HG02870 (cell line): ENCODE results near the gene RAPGEF2.
A peak's percentile ranks its signal among the peaks of the same experiment; 100 is the strongest.
"Not testable (repeated sequence)": the region's sequence is repeated elsewhere in the genome, so short reads cannot be mapped to it uniquely, and the experiment has no call there.

ENCODE experiments used
- ATAC-seq: cut with Tn5 transposase; IDR thresholded peaks from one replicate; pipeline ENCODE4 v1.9.1; 2021; ENCODE audit warnings: mild to moderate bottlenecking, moderate library complexity; ENCODE audit not compliant: unreplicated experiment

RAPGEF2 gene, protein sequence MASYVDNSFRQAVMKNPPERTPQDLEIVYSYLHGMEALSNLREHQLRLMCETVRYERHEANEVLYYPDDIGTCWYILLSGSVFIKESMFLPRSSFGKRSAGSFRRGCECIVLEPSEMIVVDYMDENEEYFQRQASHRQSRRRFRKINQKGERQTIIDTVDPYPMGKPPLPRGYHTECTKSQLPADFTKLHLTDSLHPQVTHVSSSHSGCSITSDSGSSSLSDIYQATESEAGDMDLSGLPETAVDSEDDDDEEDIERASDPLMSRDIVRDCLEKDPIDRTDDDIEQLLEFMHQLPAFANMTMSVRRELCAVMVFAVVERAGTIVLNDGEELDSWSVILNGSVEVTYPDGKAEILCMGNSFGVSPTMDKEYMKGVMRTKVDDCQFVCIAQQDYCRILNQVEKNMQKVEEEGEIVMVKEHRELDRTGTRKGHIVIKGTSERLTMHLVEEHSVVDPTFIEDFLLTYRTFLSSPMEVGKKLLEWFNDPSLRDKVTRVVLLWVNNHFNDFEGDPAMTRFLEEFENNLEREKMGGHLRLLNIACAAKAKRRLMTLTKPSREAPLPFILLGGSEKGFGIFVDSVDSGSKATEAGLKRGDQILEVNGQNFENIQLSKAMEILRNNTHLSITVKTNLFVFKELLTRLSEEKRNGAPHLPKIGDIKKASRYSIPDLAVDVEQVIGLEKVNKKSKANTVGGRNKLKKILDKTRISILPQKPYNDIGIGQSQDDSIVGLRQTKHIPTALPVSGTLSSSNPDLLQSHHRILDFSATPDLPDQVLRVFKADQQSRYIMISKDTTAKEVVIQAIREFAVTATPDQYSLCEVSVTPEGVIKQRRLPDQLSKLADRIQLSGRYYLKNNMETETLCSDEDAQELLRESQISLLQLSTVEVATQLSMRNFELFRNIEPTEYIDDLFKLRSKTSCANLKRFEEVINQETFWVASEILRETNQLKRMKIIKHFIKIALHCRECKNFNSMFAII (N-terminal part only)

GRCh38 chr4:159102622-159103383, at the start of gene RAPGEF2:
TSS of gene RAPGEF2 (plus strand) at chr4:159103079. CDS start at chr4:159104163, 1,084 bp downstream.
- ATAC-seq = peak; percentile 77

GRCh38 chr4:159055833-159056232, 47.0 kb upstream of the RAPGEF2 start:
- no peak for ATAC-seq

GRCh38 chr4:159060161-159060560, 42.7 kb upstream of the RAPGEF2 start:
- no peak for ATAC-seq

- no peak for ATAC-seq
Observed at GRCh38 chr4:159062381-159062780, 40.5 kb upstream of the RAPGEF2 start.

DNA sequence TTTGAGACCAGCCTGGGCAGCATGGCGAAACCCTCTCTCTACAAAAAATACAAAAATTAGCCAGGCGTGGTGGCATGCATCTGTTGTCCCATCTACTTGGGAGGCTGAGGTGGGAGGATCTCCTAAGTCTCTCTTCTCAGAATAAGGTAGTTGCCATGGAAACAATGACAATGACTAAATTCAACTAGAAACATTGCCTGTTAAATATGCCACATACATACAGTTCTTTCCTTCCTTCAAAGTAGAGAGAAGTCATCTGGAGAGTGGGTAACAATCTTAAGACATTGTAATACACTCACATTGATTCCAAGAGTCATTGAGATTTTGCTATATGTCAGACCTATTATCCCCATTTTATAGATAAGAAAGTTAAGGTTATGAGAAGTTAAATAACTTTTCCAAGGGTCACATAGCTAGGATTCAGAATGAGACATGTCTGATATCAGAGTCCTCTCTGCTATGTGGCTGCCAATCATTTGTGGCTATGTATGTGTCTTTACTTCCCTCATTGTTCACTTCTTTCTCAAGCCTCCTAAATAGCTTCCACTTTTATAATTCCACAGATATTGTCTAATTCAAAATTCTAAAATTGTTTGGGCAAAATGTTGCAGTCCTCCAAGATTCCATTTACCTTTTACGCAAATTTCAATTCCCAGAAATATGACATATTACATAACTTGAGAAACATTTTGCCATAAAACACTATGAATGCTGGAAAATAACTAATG, 37.2 kb upstream of the RAPGEF2 start:
- ATAC-seq = no peak

DNA sequence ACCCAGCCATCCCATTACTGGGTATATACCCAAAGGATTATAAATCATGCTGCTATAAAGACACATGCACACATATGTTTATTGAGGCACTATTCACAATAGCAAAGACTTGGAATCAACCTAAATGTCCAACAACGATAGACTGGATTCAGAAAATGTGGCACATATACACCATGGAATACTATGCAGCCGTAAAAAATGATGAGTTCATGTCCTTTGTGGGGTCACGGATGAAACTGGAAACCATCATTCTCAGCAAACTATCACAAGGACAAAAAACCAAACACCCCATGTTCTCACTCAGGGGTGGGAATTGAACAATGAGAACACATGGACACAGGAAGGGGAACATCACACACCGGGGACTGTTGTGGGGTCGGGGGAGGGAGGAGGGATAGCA, 34.7 kb upstream of the RAPGEF2 start:
- ATAC-seq = not testable (repeated sequence)

DNA sequence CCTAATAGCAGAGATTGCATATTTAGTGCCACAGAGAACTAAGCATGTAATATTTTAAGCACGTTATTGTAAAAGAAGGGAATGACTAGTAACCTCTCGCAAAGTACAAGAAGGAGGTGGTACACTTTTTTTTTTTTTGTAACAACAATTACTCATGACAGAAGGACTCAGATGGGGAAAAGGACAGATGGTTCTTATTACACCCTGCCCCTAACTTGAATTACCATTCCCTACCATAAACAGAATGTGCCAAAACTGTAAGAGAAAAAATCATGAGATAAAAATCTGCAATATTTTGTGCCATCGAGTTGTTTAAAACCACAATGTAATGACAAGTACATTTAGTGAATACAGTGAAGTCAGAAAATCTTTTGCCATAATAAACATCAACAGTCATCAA, 33.0 kb upstream of the RAPGEF2 start:
- no peak for ATAC-seq

- no peak for ATAC-seq
Observed at GRCh38 chr4:159070742-159071141, 32.1 kb upstream of the RAPGEF2 start.

GRCh38 chr4:159071178-159071968, 31.5 kb upstream of the RAPGEF2 start:
- no peak for ATAC-seq

- ATAC-seq = no peak
Observed at GRCh38 chr4:159071969-159072765, 30.7 kb upstream of the RAPGEF2 start.

DNA sequence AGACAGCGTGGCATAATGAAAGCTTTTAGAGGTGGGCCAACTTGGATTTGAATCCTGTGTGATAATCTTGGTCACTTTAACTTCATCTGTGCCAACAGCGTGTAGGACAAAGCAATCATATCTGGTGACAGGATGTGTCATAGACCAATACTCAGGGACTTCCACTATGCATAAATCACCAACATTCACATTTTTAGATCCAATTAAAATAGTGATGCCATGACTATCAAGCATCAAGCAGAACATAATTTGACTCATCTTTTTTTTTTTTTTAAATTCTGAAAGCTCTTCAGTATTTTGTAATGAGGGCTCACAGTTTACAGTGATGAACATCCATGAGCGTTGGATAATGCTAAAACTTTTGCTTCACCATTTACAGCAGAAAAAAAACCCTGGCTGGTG, 27.3 kb upstream of the RAPGEF2 start:
- ATAC-seq = no peak

DNA sequence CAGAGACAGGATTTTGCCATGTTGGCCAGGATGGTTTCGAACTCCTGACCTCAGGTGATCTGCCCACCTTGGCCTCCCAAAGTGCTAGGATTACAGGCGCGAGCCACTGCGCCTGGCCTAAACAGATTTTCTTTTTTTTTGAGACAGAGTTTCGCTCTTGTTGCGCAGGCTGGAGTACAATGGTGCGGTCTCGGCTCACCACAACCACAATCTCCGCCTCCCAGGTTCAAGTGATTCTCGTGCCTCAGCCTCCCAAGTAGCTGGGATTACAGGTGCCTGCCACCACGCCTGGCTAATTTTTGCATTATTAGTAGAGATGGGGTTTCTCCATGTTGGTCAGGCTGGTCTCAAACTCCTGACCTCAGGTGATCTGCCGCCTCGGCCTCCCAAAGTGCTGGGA, 25.9 kb upstream of the RAPGEF2 start:
- peak; percentile 42 for ATAC-seq

GRCh38 chr4:159077702-159078495, 25.0 kb upstream of the RAPGEF2 start:
- peak; percentile 97 for ATAC-seq

DNA sequence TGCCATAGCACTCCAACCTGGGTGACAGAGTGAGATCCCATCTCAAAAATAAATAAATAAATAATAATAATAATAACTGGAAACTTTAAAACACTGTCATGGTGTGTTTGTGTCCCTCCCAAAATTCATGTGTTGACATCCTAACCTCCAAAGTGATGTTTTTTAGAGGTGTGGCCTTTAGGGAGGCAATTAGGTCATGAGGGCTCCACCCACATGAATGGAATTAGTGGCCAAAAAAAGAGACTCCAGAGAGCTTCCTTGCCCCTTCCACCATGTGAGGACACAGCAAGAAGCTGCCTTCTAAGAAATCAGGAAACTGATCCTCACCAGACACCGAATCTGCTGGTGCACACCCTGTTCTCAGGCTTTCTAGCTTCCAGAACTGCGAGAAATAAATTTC, 23.8 kb upstream of the RAPGEF2 start:
- ATAC-seq = no peak

DNA sequence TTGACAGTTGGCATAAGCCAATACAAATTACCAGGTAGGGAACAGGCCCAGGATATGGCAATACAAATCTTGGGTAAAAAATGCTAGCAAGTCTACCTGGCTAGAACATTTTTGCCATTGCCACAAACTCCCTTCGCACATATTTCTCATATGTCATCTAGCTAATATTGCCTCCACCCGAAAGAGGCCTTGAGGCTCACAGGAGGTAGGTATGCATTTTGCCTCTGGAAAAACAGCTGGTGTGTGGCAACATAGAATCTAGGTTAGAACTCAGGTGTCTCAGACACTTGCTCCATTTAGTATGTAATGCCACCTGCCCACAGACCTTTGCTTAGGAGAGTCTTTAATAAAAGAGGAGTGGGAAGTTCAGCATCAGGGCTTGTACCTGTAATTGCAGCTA, 16.3 kb upstream of the RAPGEF2 start:
- ATAC-seq = no peak

- no peak for ATAC-seq
Observed at GRCh38 chr4:159090255-159090654, 12.6 kb upstream of the RAPGEF2 start.

- not testable (repeated sequence) for ATAC-seq
Observed at GRCh38 chr4:159094156-159094555, 8.7 kb upstream of the RAPGEF2 start.

DNA sequence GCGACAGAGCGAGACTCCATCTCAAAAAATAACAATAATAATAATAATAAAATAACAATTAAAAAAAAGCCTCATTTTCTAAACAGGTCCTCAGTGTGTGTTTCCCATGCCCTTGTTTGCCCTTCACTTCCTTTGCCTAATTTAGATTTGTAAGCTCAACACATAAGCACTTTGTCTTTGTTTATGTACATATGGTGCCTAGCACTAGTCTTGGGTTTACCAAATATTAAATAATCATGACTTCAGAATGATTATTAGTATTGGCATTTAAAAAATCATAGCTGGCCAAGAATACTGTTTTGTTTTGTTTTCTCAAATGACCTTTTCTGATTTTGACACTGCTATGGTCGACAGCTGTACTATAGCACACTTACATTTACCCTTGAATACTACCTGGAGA, 6.4 kb upstream of the RAPGEF2 start:
- no peak for ATAC-seq
